HG02798 (cell line): Measurements from ENCODE around the gene CPO.

Experiments
- ATAC-seq: cut with Tn5 transposase; IDR thresholded peaks from one replicate; pipeline ENCODE4 v1.9.1; 2021; ENCODE audit warnings: mild to moderate bottlenecking; ENCODE audit not compliant: unreplicated experiment, poor library complexity

CPO gene

GRCh38 chr2:206970589-206971360 is 31.5 kb downstream of the CPO start:
- ATAC-seq, result no peak

GRCh38 chr2:206971805-206972204 is 32.5 kb downstream of the CPO start:
- no peak for ATAC-seq

- ATAC-seq, result no peak
Observed at GRCh38 chr2:206974551-206974950, 35.2 kb downstream of the CPO start.

- ATAC-seq, result no peak
Observed at GRCh38 chr2:206978746-206979145, 39.4 kb downstream of the CPO start.

- no peak for ATAC-seq
Observed at GRCh38 chr2:206979365-206979764, 40.0 kb downstream of the CPO start.

- no peak for ATAC-seq
Observed at GRCh38 chr2:206979922-206980321, 40.6 kb downstream of the CPO start.

GRCh38 chr2:206980413-206980812 is 41.1 kb downstream of the CPO start:
- no peak for ATAC-seq

- ATAC-seq, result no peak
Observed at GRCh38 chr2:206981086-206981674, 41.9 kb downstream of the CPO start.

- no peak for ATAC-seq
Observed at GRCh38 chr2:206981739-206982340, 42.5 kb downstream of the CPO start.

- ATAC-seq, result no peak
Observed at GRCh38 chr2:206982360-206982955, 43.1 kb downstream of the CPO start.

GRCh38 chr2:206983161-206983859 is 44.0 kb downstream of the CPO start:
- ATAC-seq, result no peak

GRCh38 chr2:206984206-206984605 is 44.9 kb downstream of the CPO start:
- ATAC-seq, result no peak

GRCh38 chr2:206986943-206987342 is 47.6 kb downstream of the CPO start:
- ATAC-seq, result no peak

- ATAC-seq, result no peak
Observed at GRCh38 chr2:206987810-206988209, 48.5 kb downstream of the CPO start.

GRCh38 chr2:206988884-206989283 is 49.6 kb downstream of the CPO start:
- ATAC-seq, result no peak

- peak; percentile 91 for ATAC-seq
Observed at GRCh38 chr2:206989311-206989710, 50.0 kb downstream of the CPO start.

- ATAC-seq, result no peak
Observed at GRCh38 chr2:206990360-206990759, 51.0 kb downstream of the CPO start.

- ATAC-seq, result no peak
Observed at GRCh38 chr2:206991070-206991469, 51.8 kb downstream of the CPO start.

- no peak for ATAC-seq
Observed at GRCh38 chr2:206993396-206993911, 54.1 kb downstream of the CPO start.

- ATAC-seq, result no peak
Observed at GRCh38 chr2:206993964-206994363, 54.6 kb downstream of the CPO start.
